LNCAP (cell line): Measurements from ENCODE around the gene EXOC5.

Source experiments
- TF ChIP-seq, protein P1 (sequence below): fragments of 450-650 bp; IDR thresholded peaks from 2 replicates; pipeline ENCODE4 v1.5.1; 2017; ENCODE audit warnings: mild to moderate bottlenecking

Gene EXOC5

GRCh38 chr14:57293866-57294837 lies 25.4 kb upstream of the EXOC5 start:
- TF ChIP-seq, protein P1, sequence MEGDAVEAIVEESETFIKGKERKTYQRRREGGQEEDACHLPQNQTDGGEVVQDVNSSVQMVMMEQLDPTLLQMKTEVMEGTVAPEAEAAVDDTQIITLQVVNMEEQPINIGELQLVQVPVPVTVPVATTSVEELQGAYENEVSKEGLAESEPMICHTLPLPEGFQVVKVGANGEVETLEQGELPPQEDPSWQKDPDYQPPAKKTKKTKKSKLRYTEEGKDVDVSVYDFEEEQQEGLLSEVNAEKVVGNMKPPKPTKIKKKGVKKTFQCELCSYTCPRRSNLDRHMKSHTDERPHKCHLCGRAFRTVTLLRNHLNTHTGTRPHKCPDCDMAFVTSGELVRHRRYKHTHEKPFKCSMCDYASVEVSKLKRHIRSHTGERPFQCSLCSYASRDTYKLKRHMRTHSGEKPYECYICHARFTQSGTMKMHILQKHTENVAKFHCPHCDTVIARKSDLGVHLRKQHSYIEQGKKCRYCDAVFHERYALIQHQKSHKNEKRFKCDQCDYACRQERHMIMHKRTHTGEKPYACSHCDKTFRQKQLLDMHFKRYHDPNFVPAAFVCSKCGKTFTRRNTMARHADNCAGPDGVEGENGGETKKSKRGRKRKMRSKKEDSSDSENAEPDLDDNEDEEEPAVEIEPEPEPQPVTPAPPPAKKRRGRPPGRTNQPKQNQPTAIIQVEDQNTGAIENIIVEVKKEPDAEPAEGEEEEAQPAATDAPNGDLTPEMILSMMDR, result peak; percentile 45

DNA sequence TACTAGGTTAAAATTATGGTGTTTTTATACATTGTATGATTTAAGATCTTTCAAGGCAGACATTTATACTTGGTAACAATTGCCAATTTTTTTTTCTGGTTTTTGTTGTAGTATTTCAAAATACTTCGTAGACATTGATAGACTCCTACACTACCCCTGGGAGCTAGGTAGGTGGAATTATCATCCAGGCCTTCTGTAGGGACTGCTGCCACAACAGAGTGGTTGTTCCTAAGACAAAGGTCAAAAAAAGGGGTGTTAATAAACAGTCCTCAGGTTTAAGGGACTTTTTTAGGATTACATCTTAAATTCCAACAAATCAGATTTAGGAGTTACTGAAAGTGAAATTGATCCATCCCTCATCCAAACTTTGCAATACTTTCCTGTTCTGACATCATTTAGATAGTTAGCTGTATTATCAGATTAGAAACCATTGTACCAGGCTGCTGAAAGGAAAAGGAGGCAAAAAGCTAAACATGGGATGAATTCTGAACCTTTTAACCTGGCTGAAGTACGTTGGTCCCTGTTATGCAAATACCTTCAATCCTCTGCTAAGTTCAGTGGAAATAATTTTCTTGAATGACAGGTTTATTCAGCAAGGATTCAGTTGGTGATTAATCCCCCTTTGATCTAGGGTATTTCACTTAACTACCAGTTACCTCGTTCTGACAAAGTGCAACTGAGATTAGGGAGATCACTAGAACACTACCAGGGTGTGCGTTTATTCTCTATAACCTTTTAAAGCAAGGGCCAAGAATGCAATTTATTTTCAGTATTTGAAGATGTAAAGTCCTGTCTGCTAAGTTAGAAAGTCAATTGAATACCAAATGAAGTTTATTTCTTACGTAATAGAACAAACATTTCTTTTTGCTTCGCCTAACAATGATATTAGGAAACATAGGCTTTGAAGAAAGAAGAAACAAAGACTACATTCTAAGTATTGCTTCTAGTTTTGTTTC lies 23.3 kb upstream of the EXOC5 start:
- TF ChIP-seq, protein P1, result no peak

GRCh38 chr14:57290751-57291150 lies 22.0 kb upstream of the EXOC5 start:
- TF ChIP-seq, protein P1, result no peak

DNA sequence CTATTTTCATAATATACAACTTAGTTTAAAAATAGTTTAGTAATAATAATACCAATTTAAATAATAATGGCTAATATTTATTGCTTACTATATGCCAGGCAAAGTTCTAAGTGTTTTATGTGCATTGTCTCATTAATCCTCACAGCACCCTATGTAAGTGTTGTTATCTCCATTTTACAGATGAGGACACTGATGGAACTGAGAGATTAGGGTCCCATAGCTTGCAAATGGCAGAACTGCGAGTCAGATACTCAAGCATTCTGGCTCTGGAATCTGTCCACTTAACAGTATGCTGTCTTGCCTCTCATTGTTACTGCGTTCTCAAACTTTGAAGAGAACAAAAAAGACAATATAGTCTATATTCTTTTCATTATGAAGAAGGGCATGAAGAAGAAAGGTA lies 19.0 kb upstream of the EXOC5 start:
- TF ChIP-seq, protein P1, result no peak

GRCh38 chr14:57277062-57277461 lies 8.4 kb upstream of the EXOC5 start:
- TF ChIP-seq, protein P1, result no peak

GRCh38 chr14:57275023-57275664 lies 6.4 kb upstream of the EXOC5 start:
- TF ChIP-seq, protein P1, result no peak

DNA sequence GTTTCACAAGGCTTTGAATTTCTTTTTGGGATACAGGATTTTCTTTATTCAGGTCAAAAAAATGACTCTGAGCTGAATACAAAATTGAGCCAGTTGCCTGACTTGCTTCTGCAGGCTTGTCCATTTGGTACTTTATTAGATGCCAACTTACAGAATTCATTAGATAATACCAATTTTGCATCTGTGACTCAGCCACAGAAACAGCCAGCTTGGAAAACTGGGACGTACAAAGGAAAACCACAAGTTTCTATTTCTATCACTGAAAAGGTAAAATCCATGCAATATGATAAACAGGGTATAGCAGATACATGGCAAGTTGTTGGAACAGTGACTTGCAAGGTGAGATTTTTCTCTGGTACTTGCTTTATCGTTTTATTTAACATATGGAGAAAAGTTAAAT lies 5.8 kb upstream of the EXOC5 start:
- TF ChIP-seq, protein P1, result no peak
